ENCODE data around the gene PSMD13.
A peak's percentile ranks its signal among the peaks of the same experiment; 100 is the strongest.

The PSMD13 gene

DNA sequence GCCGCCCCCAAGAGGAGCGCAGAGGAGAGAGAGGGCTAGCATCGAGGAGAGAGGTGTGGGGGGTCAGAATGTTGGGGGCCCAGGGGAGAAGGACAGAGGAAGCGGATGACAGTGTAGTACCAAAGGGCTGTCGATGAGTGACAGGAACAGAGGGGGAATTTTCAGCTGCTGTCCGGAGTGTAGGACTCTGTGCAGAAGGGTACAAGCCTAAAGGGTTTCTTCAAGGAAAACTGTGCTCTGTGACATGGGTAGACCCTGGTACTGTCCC lies 36.1 kb downstream of the PSMD13 start:
- peaks cover 36% of the 10 kb centered on the region for H3K4me1 Mint-ChIP-seq (ENCODE audit: low read depth)
- H3K27ac Mint-ChIP-seq, result no peak overlapping the region
- no peak overlapping the region for H3K4me3 Mint-ChIP-seq

DNA sequence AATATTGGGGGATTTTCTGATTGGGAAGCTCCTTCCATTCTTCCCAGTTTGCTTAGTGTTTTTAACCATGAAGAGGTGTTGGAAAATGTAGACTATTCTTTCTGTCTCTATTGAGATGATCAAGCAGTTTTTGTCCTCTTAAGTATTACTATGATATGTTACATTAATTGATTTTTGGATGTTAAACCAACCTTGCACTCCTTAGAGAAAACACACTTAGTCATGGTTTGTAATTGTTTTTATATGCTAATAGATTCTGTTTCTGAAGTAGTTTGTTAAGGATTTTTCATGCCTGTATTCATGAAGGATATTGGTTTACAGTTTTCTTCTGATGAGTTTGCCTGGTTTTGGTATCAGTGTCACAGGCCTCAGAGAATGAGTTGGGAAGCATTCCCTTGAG lies 39.4 kb downstream of the PSMD13 start:
- Mint-ChIP-seq H3K36me3 (ENCODE audit: low read depth) (peaks cover 17% of the 10 kb centered on the region), H3K27me3 (ENCODE audit: low read depth) (peaks cover 55% of the 10 kb centered on the region), H3K4me3 (no peak overlapping the region), H3K9me3 (peaks cover 11% of the 10 kb centered on the region), H3K4me1 (ENCODE audit: low read depth) (peaks cover 27% of the 10 kb centered on the region), H3K27ac (no peak overlapping the region)
- DNase-seq (ENCODE audit: low spot score), result no peak

More for the DNA sequence above, 36.1 kb downstream of the PSMD13 start:
- Mint-ChIP-seq H3K27me3 (ENCODE audit: low read depth) (peaks cover 35% of the 10 kb centered on the region), H3K36me3 (ENCODE audit: low read depth) (peaks cover 15% of the 10 kb centered on the region), H3K9me3 (peaks cover 11% of the 10 kb centered on the region)
- no peak for DNase-seq (ENCODE audit: low spot score)

DNA sequence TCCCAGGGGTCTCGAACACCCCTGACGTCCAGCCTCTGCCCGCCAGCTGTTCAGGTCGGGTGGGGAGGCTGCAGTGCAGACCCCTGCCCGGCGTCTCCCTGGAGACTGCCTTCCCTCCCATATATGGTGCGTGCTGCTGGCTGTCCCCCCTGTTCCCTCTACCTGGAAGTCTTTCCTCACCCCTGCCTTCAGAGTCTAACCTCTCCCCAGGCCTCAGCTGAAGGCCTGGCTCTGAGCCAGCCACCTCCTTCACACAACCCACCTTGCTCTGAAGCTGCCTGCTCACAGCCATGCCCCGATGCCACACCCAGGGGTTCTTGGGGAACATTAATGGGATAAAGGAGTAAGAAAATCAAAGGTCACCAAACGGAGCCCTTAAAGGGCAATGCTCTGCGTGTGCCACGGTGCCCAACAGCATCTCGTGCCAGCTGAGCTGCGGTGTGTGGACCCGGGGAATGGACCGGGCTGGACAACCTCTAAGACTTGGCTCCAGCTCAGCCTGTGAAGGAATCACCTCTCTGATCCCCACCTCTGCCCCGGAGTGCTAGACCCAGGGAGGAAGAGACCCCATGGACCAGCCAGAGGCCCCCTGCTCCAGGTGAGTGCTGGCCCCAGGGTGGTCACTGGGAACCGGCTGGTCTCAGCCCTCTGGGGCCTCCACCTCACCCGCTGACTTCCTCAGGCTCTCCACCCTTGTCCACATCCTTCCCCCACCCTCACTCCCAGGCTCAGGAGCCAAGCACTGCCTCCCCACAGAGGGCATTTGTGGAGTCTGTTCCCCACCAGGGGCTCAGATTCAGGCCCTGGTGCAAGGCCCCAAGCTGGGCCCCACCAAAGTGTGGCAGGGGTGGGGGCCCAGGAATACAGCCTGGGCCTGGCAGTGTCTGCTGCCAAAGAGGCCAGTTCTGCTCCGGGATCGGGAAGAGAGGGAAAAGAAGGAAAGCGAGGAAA lies 41.5 kb downstream of the PSMD13 start, which contains the start of gene NLRP6:
Gene NLRP6 (plus strand): TSS at position 407 of the 951 bp plus-strand sequence. CDS start 163 bp downstream, at position 570.
- Mint-ChIP-seq H3K36me3 (ENCODE audit: low read depth) (peaks cover 29% of the 10 kb centered on the region), H3K4me1 (ENCODE audit: low read depth) (peaks cover 39% of the 10 kb centered on the region), H3K4me3 (peak within 1 kb of the TSS; percentile 80), H3K27ac (peak within 1 kb of the TSS; percentile 74), H3K9me3 (peaks cover 11% of the 10 kb centered on the region), H3K27me3 (ENCODE audit: low read depth) (peaks cover 64% of the 10 kb centered on the region)
- no peak for DNase-seq (ENCODE audit: low spot score)

DNA sequence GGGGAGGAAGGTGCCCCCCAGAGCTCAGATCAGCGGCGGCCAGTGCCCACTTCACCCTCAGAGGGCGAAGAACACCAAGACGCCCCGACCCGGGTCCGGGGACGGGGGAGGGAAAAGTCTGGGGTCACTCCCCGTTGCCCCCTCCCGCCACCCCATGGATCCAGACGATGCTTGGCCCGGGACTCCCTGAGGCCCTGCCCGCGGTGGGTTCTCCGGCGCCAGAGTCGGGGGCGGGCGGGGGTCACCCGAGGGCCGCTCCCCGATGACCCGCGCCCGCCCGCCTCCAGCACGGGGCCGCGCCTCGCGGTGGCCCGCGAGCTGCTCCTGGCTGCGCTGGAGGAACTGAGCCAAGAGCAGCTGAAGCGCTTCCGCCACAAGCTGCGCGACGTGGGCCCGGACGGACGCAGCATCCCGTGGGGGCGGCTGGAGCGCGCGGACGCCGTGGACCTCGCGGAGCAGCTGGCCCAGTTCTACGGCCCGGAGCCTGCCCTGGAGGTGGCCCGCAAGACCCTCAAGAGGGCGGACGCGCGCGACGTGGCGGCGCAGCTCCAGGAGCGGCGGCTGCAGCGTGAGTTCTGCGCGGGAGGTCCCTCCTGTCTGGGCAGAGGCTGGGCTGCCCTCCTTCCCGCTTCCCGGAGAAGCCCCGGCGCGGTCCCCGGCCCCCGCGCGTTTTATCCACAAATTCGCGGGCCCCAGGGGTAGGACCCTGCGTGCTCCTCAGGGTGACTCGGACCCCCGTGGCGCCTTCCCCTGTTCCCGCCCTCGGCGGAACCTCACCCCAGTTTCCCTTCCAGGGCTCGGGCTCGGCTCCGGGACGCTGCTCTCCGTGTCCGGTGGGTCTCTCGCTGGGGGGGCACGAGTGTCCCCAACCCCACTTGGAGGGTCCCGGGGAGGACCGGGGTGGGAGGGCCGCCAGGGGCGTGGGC lies 42.5 kb downstream of the PSMD13 start:
- peak overlapping the region; percentile 80 for H3K4me3 Mint-ChIP-seq
- H3K27me3 Mint-ChIP-seq (ENCODE audit: low read depth), result peaks cover 65% of the 10 kb centered on the region
- H3K36me3 Mint-ChIP-seq (ENCODE audit: low read depth), result peaks cover 32% of the 10 kb centered on the region
- peaks cover 11% of the 10 kb centered on the region for H3K9me3 Mint-ChIP-seq
- no peak overlapping the region for H3K27ac Mint-ChIP-seq
- peaks cover 41% of the 10 kb centered on the region for H3K4me1 Mint-ChIP-seq (ENCODE audit: low read depth)
- no peak for DNase-seq (ENCODE audit: low spot score)

GRCh38 chr11:279966-280705 lies 43.4 kb downstream of the PSMD13 start:
- DNase-seq (ENCODE audit: low spot score), result peak; percentile 29
- Mint-ChIP-seq H3K4me1 (ENCODE audit: low read depth) (peaks cover 41% of the 10 kb centered on the region), H3K4me3 (peak overlapping the region; percentile 74), H3K27me3 (ENCODE audit: low read depth) (peaks cover 62% of the 10 kb centered on the region), H3K36me3 (ENCODE audit: low read depth) (peaks cover 32% of the 10 kb centered on the region), H3K27ac (peak overlapping the region; percentile 65), H3K9me3 (peaks cover 11% of the 10 kb centered on the region)

DNA sequence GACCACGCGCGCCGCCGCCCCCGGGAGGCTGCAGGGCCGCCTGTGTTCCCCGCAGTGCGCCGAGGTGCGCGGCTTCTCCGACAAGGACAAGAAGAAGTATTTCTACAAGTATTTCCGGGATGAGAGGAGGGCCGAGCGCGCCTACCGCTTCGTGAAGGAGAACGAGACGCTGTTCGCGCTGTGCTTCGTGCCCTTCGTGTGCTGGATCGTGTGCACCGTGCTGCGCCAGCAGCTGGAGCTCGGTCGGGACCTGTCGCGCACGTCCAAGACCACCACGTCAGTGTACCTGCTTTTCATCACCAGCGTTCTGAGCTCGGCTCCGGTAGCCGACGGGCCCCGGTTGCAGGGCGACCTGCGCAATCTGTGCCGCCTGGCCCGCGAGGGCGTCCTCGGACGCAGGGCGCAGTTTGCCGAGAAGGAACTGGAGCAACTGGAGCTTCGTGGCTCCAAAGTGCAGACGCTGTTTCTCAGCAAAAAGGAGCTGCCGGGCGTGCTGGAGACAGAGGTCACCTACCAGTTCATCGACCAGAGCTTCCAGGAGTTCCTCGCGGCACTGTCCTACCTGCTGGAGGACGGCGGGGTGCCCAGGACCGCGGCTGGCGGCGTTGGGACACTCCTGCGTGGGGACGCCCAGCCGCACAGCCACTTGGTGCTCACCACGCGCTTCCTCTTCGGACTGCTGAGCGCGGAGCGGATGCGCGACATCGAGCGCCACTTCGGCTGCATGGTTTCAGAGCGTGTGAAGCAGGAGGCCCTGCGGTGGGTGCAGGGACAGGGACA lies 44.1 kb downstream of the PSMD13 start:
- Mint-ChIP-seq H3K4me3 (peak overlapping the region; percentile 77), H3K27me3 (ENCODE audit: low read depth) (peaks cover 56% of the 10 kb centered on the region), H3K36me3 (ENCODE audit: low read depth) (peaks cover 31% of the 10 kb centered on the region), H3K4me1 (ENCODE audit: low read depth) (peaks cover 42% of the 10 kb centered on the region), H3K9me3 (peaks cover 11% of the 10 kb centered on the region), H3K27ac (peak overlapping the region; percentile 45)
- DNase-seq (ENCODE audit: low spot score), result peak; percentile 33

DNA sequence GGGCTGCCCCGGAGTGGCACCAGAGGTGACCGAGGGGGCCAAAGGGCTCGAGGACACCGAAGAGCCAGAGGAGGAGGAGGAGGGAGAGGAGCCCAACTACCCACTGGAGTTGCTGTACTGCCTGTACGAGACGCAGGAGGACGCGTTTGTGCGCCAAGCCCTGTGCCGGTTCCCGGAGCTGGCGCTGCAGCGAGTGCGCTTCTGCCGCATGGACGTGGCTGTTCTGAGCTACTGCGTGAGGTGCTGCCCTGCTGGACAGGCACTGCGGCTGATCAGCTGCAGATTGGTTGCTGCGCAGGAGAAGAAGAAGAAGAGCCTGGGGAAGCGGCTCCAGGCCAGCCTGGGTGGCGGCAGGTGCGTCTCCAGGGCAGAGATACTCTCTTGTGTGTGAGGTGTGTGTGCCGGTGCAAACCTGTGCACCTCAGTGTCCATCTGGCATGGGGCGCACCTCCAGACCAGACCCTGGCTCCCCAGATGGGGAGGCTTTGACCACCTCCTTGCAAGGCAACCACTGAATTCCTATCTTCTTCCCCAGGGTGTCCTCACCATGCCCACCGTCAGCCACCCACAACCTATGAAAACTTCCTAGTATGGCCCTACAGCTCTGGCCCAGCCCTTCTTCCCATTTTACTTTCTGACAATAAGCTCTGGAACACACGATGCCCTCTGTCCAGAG lies 44.8 kb downstream of the PSMD13 start:
- peaks cover 24% of the 10 kb centered on the region for H3K36me3 Mint-ChIP-seq (ENCODE audit: low read depth)
- H3K27ac Mint-ChIP-seq, result no peak overlapping the region
- H3K4me3 Mint-ChIP-seq, result peak overlapping the region; percentile 77
- no peak for DNase-seq (ENCODE audit: low spot score)
- H3K27me3 Mint-ChIP-seq (ENCODE audit: low read depth), result peaks cover 49% of the 10 kb centered on the region
- peaks cover 38% of the 10 kb centered on the region for H3K4me1 Mint-ChIP-seq (ENCODE audit: low read depth)
- peaks cover 4% of the 10 kb centered on the region for H3K9me3 Mint-ChIP-seq

- DNase-seq (ENCODE audit: low spot score), result no peak
- Mint-ChIP-seq H3K9me3 (no peaks in the 10 kb centered on the region), H3K4me3 (peak overlapping the region; percentile 77), H3K27ac (peak overlapping the region; percentile 59), H3K36me3 (ENCODE audit: low read depth) (peaks cover 20% of the 10 kb centered on the region), H3K27me3 (ENCODE audit: low read depth) (peaks cover 48% of the 10 kb centered on the region), H3K4me1 (ENCODE audit: low read depth) (peaks cover 38% of the 10 kb centered on the region)
Measured at GRCh38 chr11:282171-282570, 45.4 kb downstream of the PSMD13 start.

DNA sequence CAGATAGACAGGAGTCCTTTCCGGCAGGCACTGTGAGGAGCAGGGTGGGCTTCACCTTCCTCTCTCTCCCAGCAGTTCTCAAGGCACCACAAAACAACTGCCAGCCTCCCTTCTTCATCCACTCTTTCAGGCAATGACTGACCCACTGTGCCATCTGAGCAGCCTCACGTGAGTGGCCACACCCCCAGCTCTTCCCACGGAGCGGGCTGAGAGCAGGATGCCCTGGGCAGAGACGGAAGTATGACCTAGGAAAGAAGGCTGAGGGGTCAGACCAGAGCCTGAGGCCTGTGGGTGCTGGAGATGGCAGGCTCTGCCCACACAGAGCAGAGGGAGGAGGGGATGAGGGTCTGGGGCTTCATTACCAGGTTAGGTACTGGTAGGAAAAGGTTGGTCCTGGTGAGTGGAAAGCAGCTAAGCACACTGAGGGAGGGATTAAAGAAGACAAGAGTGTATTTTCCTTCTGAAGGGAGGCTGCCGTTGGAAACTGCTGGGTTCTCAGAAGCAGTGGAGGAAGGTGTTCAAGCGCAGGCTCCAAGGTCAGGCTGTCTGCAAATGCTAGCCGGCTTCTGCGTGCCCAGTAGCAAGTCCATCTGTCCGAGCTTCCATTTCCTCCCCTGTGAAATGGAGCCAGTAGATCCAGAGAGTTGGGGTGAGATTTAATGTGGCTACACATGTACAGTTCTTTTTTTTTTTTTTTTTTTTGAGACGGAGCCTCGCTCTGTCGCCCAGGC lies 46.0 kb downstream of the PSMD13 start:
- peaks cover 18% of the 10 kb centered on the region for H3K36me3 Mint-ChIP-seq (ENCODE audit: low read depth)
- peak overlapping the region; percentile 77 for H3K4me3 Mint-ChIP-seq
- H3K4me1 Mint-ChIP-seq (ENCODE audit: low read depth), result peaks cover 40% of the 10 kb centered on the region
- H3K27ac Mint-ChIP-seq, result peak overlapping the region; percentile 59
- no peak for DNase-seq (ENCODE audit: low spot score)
- peaks cover 49% of the 10 kb centered on the region for H3K27me3 Mint-ChIP-seq (ENCODE audit: low read depth)
- H3K9me3 Mint-ChIP-seq, result no peaks in the 10 kb centered on the region

DNA sequence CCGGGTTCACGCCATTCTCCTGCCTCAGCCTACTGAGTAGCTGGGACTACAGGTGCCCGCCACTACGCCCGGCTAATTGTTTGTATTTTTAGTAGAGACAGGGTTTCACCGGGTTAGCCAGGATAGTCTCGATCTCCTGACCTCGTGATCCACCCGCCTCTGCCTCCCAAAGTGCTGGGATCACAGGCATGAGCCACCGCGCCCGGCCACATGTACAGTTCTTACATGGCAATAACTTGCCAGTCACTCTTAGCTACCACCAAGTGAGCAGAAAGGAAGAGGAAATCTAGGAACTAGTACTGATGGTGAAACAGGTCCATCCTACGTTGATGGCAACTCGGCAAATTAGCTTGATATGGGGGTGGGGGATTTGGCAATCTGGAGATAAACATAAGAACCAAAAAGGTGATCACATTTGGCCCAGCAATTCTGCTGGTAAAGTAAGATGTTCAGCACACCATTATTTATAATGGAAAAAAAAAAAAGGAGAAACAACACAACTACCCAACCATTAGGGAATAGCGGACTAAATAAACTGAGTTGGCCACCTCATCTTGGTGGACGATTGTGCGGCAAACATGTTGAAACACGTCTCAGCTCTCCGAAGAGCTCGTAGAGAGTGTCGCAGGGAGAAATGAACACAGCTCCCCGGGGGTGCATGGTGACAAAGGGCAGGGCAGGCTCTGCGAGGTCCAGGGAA lies 46.8 kb downstream of the PSMD13 start:
- Mint-ChIP-seq H3K27ac (no peak overlapping the region), H3K4me1 (ENCODE audit: low read depth) (peaks cover 35% of the 10 kb centered on the region), H3K27me3 (ENCODE audit: low read depth) (peaks cover 44% of the 10 kb centered on the region), H3K4me3 (no peak overlapping the region), H3K9me3 (no peaks in the 10 kb centered on the region), H3K36me3 (ENCODE audit: low read depth) (peaks cover 21% of the 10 kb centered on the region)
- DNase-seq (ENCODE audit: low spot score), result no peak

DNA sequence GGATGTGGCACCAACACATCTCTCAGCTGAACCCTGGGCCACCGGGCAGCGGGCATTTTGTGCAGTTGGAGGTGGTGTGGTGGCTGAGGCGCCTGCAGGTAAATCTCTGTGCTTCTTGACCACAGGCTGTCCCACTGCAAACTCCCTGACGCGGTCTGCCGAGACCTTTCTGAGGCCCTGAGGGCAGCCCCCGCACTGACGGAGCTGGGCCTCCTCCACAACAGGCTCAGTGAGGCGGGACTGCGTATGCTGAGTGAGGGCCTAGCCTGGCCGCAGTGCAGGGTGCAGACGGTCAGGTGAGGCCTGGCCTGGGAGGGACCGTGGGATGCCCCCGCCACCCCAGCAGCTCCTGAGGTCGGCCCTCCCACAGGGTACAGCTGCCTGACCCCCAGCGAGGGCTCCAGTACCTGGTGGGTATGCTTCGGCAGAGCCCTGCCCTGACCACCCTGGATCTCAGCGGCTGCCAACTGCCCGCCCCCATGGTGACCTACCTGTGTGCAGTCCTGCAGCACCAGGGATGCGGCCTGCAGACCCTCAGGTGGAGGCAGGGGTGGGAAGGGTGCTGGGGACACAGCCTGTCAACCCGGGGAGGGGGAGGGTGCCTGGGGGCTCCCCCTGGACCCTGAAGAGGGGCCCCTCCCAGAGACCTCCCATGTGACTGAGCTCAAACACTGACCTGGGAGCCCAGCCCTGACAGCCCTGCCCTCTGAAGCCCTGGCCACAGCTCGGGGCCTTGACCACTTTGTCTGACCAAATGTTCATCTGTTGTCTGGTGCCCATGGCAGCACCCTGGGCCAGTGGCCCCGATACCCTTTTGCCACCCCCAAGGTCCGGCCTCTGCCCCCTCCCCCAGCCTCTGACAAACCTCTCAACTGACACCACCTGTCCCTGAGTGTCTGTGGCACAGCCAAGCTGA lies 47.6 kb downstream of the PSMD13 start:
- H3K4me1 Mint-ChIP-seq (ENCODE audit: low read depth), result peaks cover 32% of the 10 kb centered on the region

More for the DNA sequence above, 47.6 kb downstream of the PSMD13 start:
- H3K4me3 Mint-ChIP-seq, result no peak overlapping the region
- H3K36me3 Mint-ChIP-seq (ENCODE audit: low read depth), result peaks cover 19% of the 10 kb centered on the region
- H3K27me3 Mint-ChIP-seq (ENCODE audit: low read depth), result peaks cover 40% of the 10 kb centered on the region
- DNase-seq (ENCODE audit: low spot score), result no peak
- no peak overlapping the region for H3K27ac Mint-ChIP-seq
- H3K9me3 Mint-ChIP-seq, result no peaks in the 10 kb centered on the region

All from T-helper 2 cell treated with Interferon-gamma antibody and Interleukin-4, amounts not matched to agents 5 μg/mL and 100 μg/mL, for 36 hours (primary cell).